Measurements from ENCODE around the gene PSD. TPM values are rescaled to one million over a fixed set of nuclear protein-coding genes. Genes with fewer than 3 reads are reported as not detected.

The PSD gene
- total RNA-seq, 1 donor: 4.1 TPM

DNA sequence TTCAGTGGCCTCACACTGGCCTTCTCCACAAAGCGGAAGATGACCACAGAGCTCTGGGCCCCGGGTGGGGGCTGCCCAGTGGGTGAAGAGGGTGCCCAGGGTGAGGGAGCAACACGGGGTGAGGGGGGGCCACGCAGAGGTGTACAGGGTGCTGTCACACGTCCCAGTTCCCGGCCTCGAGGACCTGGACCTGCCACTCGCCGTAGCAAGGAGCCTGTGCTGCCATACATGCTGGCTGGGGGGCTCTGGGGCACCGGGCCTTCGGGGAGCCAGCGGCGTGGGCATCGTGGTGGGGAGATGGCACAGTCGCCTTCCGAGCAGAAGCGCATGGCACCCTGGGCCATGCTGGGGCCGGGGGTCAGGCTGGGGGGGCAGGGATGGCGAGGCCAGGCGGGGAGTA, 1.9 kb downstream of the PSD start:
- H3K4me3 ChIP-seq (ENCODE audit: low read length): no peak overlapping the region
- H3K4me1 ChIP-seq (ENCODE audit: insufficient read depth, low read length): peaks cover 18% of the 10 kb centered on the region
- H3K27me3 ChIP-seq (ENCODE audit: insufficient read depth, low read length): peaks cover 26% of the 10 kb centered on the region
- no peaks in the 10 kb centered on the region for H3K9me3 ChIP-seq (ENCODE audit: low read depth, low read length)

- H3K4me1 ChIP-seq (ENCODE audit: insufficient read depth, low read length): peaks cover 16% of the 10 kb centered on the region
- peaks cover 30% of the 10 kb centered on the region for H3K27me3 ChIP-seq (ENCODE audit: insufficient read depth, low read length)
- H3K4me3 ChIP-seq (ENCODE audit: low read length): no peak overlapping the region
- no peaks in the 10 kb centered on the region for H3K9me3 ChIP-seq (ENCODE audit: low read depth, low read length)
Measured at GRCh38 chr10:102416283-102416682, 2.3 kb downstream of the PSD start.

DNA sequence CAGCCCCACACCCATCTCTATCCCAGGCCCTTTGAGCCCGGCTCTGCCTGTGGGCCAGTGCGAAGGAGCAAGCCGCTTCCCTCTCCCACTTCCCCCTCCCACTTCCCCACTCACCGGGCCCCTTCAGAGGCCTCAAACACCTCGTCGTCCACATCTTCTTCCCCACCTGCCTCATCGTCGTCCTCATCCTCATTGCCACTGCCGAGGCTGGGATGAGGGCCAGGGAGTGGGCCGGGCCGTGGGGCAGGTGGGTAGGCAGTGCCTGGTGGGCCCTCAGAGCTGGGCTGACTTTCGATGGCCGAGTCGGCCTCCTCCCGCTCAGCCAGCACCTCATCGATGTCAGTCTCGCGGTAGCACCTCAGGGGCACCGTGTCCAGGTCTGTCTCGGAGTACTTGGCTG, 3.8 kb downstream of the PSD start:
- peaks cover 20% of the 10 kb centered on the region for H3K4me1 ChIP-seq (ENCODE audit: insufficient read depth, low read length)
- no peaks in the 10 kb centered on the region for H3K9me3 ChIP-seq (ENCODE audit: low read depth, low read length)
- H3K4me3 ChIP-seq (ENCODE audit: low read length): no peak overlapping the region
- peaks cover 45% of the 10 kb centered on the region for H3K27me3 ChIP-seq (ENCODE audit: insufficient read depth, low read length)

GRCh38 chr10:102413806-102414561, 4.6 kb downstream of the PSD start:
- Histone ChIP-seq H3K4me3 (ENCODE audit: low read length) (no peak overlapping the region), H3K27me3 (ENCODE audit: insufficient read depth, low read length) (peaks cover 47% of the 10 kb centered on the region), H3K9me3 (ENCODE audit: low read depth, low read length) (no peaks in the 10 kb centered on the region), H3K4me1 (ENCODE audit: insufficient read depth, low read length) (peaks cover 18% of the 10 kb centered on the region)

DNA sequence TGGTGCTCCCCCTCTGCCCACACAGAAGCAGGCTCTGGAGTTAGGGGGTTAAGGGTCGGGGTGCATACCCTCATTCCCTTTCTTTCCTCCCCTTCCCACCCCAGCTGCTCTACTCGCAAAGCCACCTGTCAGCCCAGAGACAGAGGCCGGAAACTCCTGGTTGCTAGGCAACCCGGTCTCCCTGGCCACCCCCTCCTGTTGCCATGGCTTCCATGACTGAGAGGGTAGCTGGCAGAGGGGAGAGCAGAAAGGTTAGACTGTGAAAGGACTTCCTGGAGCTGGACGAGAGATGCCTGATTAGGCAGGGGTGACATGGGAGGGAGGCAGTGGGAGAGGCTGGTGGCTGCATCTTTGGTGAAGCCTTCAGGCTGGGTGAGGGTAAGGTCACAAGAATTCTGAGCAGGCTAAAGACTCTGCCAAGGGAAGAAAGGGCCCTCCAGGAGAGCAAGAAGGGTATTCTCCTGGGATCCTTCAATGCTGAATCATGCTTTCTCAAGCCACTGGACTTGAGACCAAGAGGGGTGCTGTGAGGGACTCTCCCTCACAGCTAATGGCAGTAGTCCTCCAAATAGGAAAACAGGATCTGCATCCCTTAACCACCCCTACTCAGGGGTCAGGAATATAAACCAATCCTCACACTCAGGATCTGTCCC, 5.4 kb downstream of the PSD start:
- peaks cover 47% of the 10 kb centered on the region for H3K27me3 ChIP-seq (ENCODE audit: insufficient read depth, low read length)
- no peaks in the 10 kb centered on the region for H3K9me3 ChIP-seq (ENCODE audit: low read depth, low read length)
- H3K4me3 ChIP-seq (ENCODE audit: low read length): no peak overlapping the region
- H3K4me1 ChIP-seq (ENCODE audit: insufficient read depth, low read length): peaks cover 17% of the 10 kb centered on the region

GRCh38 chr10:102412293-102412692, 6.3 kb downstream of the PSD start:
- H3K27me3 ChIP-seq (ENCODE audit: insufficient read depth, low read length): peaks cover 46% of the 10 kb centered on the region

DNA sequence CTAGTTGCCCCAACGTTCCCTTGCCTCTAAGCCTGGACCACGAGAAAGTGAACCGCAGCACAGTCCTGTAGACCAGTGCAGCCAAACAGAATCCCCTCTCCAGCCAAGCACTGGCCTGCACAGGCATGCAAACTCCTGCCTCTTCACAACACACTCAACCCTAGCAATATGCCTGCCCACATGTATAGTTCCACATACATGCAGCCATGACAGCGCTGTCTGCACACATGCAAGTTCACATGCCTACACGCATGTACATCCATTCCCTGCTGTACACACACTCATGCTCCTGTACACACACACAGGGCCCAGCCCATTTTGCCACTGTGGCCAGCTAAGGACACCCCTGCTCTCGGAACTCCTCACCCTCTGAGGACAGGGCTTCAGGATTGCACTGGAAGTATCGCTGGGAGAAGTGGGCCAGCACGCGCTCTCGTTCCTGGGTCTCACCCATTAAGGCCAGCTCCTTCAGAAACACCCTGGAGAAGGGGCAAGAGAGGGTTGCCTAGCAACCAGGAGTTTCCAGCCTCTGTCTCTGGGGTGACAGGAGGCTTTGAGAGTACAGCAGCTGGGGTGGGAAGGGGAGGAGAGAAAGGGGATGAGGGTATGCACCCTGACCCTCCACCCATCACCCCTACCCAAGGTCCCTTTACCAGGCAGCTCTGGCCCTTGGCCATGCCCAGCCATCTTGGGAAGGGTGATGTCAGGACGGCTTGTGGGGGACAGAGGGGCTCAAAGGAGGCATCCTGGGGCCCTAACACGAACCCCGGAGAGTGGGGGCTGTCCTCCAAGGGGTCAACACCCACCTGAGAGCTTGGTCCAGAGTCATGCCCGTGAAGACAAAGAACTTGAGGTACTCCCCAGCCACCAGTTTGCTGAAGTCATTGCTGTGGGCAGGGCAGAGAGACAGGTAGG, 7.0 kb downstream of the PSD start:
- Histone ChIP-seq H3K9me3 (ENCODE audit: low read depth, low read length) (no peaks in the 10 kb centered on the region), H3K4me3 (ENCODE audit: low read length) (no peak overlapping the region), H3K27me3 (ENCODE audit: insufficient read depth, low read length) (peaks cover 43% of the 10 kb centered on the region), H3K4me1 (ENCODE audit: insufficient read depth, low read length) (peaks cover 17% of the 10 kb centered on the region)

More at GRCh38 chr10:102412293-102412692, 6.3 kb downstream of the PSD start:
- no peak overlapping the region for H3K4me3 ChIP-seq (ENCODE audit: low read length)
- no peaks in the 10 kb centered on the region for H3K9me3 ChIP-seq (ENCODE audit: low read depth, low read length)
- H3K4me1 ChIP-seq (ENCODE audit: insufficient read depth, low read length): peaks cover 17% of the 10 kb centered on the region

DNA sequence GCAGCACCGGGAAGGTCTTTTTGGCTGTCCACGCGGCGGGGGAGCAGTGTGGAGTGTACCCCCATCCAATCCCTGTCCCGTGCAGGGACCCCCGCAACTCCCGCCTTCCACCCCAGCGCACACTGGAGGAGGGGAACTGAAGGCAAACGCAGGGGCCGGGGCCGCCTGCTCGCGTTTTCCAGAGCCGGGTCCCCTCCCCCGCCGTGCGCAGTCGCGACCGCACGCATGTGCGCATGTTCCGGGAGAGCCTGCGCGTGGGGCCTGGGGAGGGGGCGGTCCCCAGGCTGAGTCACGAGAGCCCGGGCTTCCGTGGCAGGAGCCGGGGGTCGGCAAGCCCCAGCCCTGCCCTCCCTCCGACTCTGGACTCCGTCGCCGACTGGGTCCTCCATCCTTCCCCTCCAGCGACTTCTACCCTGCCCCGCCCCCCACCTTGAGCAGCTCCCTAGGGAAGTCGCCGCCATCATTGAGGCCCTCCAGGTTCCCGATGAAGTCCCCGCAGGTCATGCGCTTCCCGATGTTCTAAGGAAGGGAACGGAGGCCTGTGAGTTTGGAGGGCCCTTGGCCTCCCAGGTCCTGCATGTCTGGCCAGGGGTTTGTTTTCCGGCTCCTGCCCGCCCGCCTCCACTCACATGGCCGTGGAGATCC, 8.0 kb downstream of the PSD start:
- Histone ChIP-seq H3K9me3 (ENCODE audit: low read depth, low read length) (no peaks in the 10 kb centered on the region), H3K4me3 (ENCODE audit: low read length) (no peak overlapping the region), H3K4me1 (ENCODE audit: insufficient read depth, low read length) (peaks cover 17% of the 10 kb centered on the region), H3K27me3 (ENCODE audit: insufficient read depth, low read length) (peaks cover 43% of the 10 kb centered on the region)

- no peak overlapping the region for H3K4me3 ChIP-seq (ENCODE audit: low read length)
- H3K27me3 ChIP-seq (ENCODE audit: insufficient read depth, low read length): peaks cover 43% of the 10 kb centered on the region
- H3K9me3 ChIP-seq (ENCODE audit: low read depth, low read length): no peaks in the 10 kb centered on the region
- peaks cover 17% of the 10 kb centered on the region for H3K4me1 ChIP-seq (ENCODE audit: insufficient read depth, low read length)
Measured at GRCh38 chr10:102409604-102410428, 8.8 kb downstream of the PSD start.

- peak overlapping the region; percentile 13 for H3K4me3 ChIP-seq (ENCODE audit: low read length)
Measured at GRCh38 chr10:102408728-102409603, 9.6 kb downstream of the PSD start.

DNA sequence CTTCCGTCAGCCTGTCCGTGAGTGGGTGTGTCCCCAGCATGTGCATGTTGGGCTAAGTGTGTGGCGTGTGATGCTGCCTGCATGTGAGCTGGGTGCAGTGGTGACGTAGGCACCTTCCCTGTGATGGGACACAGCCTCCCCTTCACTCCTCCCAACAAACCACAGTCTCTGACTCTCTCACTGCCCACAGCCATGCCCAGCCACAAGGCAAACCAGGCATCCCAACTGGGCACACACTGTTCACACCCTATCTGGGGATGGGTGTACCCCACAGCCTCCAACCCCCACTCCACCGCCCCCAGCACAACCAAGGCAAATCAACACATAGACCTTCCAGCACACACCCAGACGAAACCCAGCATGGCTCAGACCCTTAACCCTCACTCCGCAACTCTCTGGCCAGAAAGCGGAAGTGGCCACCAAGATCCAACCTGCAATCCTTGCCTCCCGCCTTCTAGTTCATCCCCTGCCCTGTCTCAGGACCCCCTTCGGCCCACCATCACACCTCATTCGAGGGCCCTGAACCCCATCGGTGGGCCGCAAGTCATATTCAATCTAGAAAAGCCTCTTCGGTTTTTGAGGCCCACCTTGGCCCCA, 10.4 kb downstream of the PSD start:
- H3K27me3 ChIP-seq (ENCODE audit: insufficient read depth, low read length): peaks cover 43% of the 10 kb centered on the region

More at GRCh38 chr10:102408728-102409603, 9.6 kb downstream of the PSD start:
- Histone ChIP-seq H3K4me1 (ENCODE audit: insufficient read depth, low read length) (peaks cover 17% of the 10 kb centered on the region), H3K27me3 (ENCODE audit: insufficient read depth, low read length) (peaks cover 43% of the 10 kb centered on the region), H3K9me3 (ENCODE audit: low read depth, low read length) (no peaks in the 10 kb centered on the region)

DNA sequence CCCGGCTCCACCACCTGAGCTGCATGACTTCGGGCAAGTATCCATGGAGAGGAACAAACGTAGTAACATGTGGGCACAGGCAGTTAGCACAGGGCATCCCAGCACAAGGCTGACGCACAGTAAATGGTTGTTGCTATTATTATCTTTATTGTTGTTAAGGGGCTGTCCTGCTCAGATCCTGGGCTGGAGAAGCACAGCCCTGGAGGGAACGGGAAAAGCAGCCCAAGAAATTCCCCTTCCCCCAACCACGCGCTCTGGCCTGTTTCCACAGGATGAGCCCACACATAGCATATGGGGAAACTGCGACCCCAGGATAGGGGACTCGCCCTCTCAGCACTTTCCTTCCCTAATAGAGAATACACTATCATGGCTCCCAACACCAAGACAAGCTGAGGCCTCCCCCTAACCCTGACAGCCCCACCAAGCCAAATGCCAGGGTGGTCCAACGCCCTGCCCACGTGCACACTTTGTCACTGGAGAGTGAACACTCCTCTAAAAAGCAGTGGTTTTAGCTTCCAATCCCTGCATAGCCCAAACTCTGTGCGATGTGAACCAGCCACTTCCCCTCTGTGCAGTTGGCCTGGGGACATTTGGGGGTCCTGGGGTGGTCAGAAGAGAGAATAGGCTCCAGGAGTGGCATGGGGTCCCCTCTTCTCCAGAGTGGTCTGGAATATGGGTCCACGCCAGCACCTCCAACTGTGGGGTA, 11.0 kb downstream of the PSD start:
- Histone ChIP-seq H3K9me3 (ENCODE audit: low read depth, low read length) (no peaks in the 10 kb centered on the region), H3K27me3 (ENCODE audit: insufficient read depth, low read length) (peaks cover 43% of the 10 kb centered on the region)

More for the DNA sequence above, 10.4 kb downstream of the PSD start:
- H3K4me3 ChIP-seq (ENCODE audit: low read length): no peak overlapping the region
- no peaks in the 10 kb centered on the region for H3K9me3 ChIP-seq (ENCODE audit: low read depth, low read length)
- peaks cover 17% of the 10 kb centered on the region for H3K4me1 ChIP-seq (ENCODE audit: insufficient read depth, low read length)

More for the DNA sequence above, 11.0 kb downstream of the PSD start:
- H3K4me3 ChIP-seq (ENCODE audit: low read length): no peak overlapping the region
- H3K4me1 ChIP-seq (ENCODE audit: insufficient read depth, low read length): peaks cover 17% of the 10 kb centered on the region

Data from mononuclear cell (primary cell).